ENCODE data around the gene JUN.

JUN gene

DNA sequence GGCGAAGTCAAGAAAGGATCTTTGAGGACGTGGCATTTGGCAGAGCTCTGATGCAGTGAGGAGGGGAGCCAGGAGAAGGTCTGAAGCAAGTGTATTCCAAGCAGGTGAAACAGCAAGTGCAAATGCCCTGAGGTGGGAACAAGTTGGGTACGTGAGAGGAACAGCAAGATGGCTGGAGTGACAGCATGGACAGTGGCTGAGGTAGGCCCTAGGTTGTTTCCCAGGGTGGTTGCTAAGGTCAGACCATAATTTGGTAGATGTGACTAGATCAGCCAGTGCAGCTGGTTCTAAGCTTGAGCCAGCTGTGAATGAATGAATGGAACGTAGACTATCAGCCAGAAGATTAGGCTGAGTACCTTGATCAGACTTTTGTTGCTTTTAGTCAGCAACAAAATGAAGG lies 37.5 kb upstream of the JUN start:
- no peak for TF ChIP-seq EGR1 (IDR thresholded peaks at IDR 0.05)
- no peak for TF ChIP-seq CREB1 (IDR thresholded peaks at IDR 0.05; ENCODE audit: low read depth)
- TF ChIP-seq FOXM1 (IDR thresholded peaks at IDR 0.05; ENCODE audit: borderline replicate concordance, low read depth) = no peak
- no peak for TF ChIP-seq CEBPB (IDR thresholded peaks at IDR 0.05)
- no peak for TF ChIP-seq USF1 (IDR thresholded peaks at IDR 0.05)
- TF ChIP-seq, protein P1, sequence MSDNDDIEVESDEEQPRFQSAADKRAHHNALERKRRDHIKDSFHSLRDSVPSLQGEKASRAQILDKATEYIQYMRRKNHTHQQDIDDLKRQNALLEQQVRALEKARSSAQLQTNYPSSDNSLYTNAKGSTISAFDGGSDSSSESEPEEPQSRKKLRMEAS (IDR thresholded peaks at IDR 0.05) = no peak
- no peak for TF ChIP-seq EP300 (IDR thresholded peaks at IDR 0.05; ENCODE audit: borderline replicate concordance)
- no peak for TF ChIP-seq YY1 (IDR thresholded peaks at IDR 0.05; ENCODE audit: low read depth)

DNA sequence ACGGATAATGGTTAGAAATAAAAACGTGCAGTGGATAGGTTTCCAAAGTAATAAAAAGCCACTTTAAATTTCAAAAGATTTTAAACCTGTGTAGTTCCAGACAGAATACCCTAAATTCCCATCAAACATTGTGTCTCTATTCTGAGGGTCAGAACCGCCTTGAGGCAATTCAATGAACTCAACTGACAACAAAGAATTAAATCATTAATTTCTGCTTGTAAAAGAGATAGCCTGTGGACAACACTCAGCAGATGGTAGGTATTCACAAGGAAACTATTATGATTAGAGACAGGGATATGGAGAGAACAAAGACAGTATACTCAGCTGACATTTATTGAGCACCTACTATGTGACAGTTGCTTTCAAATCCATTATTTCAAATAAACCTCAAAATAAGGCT lies 35.1 kb upstream of the JUN start:
- TF ChIP-seq TAF1 (IDR thresholded peaks at IDR 0.05; ENCODE audit: low read depth) (no peak), TCF12 (IDR thresholded peaks at IDR 0.05; ENCODE audit: low read depth) (no peak), TEAD4 (IDR thresholded peaks at IDR 0.05) (no peak), USF1 (IDR thresholded peaks at IDR 0.05) (no peak), EGR1 (IDR thresholded peaks at IDR 0.05) (no peak), RAD21 (IDR thresholded peaks at IDR 0.05; ENCODE audit: low read depth) (no peak), FOXM1 (IDR thresholded peaks at IDR 0.05; ENCODE audit: borderline replicate concordance, low read depth) (no peak), CEBPB (IDR thresholded peaks at IDR 0.05) (no peak), EP300 (IDR thresholded peaks at IDR 0.05; ENCODE audit: borderline replicate concordance) (no peak), CREB1 (IDR thresholded peaks at IDR 0.05; ENCODE audit: low read depth) (no peak), NFIC (IDR thresholded peaks at IDR 0.05) (no peak), YY1 (IDR thresholded peaks at IDR 0.05; ENCODE audit: low read depth) (no peak), ZBTB7A (IDR thresholded peaks at IDR 0.05; ENCODE audit: low read depth) (no peak)
- TF ChIP-seq, protein P1 (IDR thresholded peaks at IDR 0.05) = no peak
- TF ChIP-seq, protein P2, sequence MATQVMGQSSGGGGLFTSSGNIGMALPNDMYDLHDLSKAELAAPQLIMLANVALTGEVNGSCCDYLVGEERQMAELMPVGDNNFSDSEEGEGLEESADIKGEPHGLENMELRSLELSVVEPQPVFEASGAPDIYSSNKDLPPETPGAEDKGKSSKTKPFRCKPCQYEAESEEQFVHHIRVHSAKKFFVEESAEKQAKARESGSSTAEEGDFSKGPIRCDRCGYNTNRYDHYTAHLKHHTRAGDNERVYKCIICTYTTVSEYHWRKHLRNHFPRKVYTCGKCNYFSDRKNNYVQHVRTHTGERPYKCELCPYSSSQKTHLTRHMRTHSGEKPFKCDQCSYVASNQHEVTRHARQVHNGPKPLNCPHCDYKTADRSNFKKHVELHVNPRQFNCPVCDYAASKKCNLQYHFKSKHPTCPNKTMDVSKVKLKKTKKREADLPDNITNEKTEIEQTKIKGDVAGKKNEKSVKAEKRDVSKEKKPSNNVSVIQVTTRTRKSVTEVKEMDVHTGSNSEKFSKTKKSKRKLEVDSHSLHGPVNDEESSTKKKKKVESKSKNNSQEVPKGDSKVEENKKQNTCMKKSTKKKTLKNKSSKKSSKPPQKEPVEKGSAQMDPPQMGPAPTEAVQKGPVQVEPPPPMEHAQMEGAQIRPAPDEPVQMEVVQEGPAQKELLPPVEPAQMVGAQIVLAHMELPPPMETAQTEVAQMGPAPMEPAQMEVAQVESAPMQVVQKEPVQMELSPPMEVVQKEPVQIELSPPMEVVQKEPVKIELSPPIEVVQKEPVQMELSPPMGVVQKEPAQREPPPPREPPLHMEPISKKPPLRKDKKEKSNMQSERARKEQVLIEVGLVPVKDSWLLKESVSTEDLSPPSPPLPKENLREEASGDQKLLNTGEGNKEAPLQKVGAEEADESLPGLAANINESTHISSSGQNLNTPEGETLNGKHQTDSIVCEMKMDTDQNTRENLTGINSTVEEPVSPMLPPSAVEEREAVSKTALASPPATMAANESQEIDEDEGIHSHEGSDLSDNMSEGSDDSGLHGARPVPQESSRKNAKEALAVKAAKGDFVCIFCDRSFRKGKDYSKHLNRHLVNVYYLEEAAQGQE (IDR thresholded peaks at IDR 0.05; ENCODE audit: low read depth) = no peak

DNA sequence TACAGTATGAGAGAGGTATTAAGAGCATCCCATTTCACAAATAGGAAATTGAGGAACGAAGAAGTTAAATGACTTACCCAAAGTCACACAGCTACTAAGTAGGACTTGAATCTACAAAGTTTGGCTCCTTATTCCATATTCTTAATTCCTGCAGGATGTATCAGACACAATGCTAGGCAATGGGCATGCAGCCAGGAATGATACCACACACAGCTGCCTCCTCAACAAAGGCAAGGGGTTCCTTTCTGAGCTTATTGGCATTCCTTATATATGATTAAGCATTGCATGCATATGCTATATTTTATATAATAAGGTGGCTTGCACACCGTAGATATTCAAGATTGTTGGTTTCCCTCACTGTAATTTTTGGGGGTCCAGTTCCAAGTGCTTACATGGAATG lies 34.2 kb upstream of the JUN start:
- TF ChIP-seq CEBPB (IDR thresholded peaks at IDR 0.05) = no peak
- TF ChIP-seq ZBTB7A (IDR thresholded peaks at IDR 0.05; ENCODE audit: low read depth) = no peak
- peak; percentile 69 for TF ChIP-seq TEAD4 (IDR thresholded peaks at IDR 0.05)
- TF ChIP-seq TCF12 (IDR thresholded peaks at IDR 0.05; ENCODE audit: low read depth) = peak; percentile 77
- TF ChIP-seq RAD21 (IDR thresholded peaks at IDR 0.05; ENCODE audit: low read depth) = no peak
- TF ChIP-seq NFIC (IDR thresholded peaks at IDR 0.05) = peak; percentile 88
- TF ChIP-seq, protein P1 (IDR thresholded peaks at IDR 0.05) = 0 out of 2 replicates have a peak, but pooled peaks have one; percentile 23
- peak; percentile 50; the same call in 1 of the 2 replicates for TF ChIP-seq FOXM1 (IDR thresholded peaks at IDR 0.05; ENCODE audit: borderline replicate concordance, low read depth)
- no peak for TF ChIP-seq CREB1 (IDR thresholded peaks at IDR 0.05; ENCODE audit: low read depth)
- no peak for TF ChIP-seq TAF1 (IDR thresholded peaks at IDR 0.05; ENCODE audit: low read depth)
- peak; percentile 72 for TF ChIP-seq EP300 (IDR thresholded peaks at IDR 0.05; ENCODE audit: borderline replicate concordance)

- TF ChIP-seq FOXM1 (IDR thresholded peaks at IDR 0.05; ENCODE audit: borderline replicate concordance, low read depth) (no peak), TCF12 (IDR thresholded peaks at IDR 0.05; ENCODE audit: low read depth) (no peak), NFIC (IDR thresholded peaks at IDR 0.05) (no peak), CEBPB (IDR thresholded peaks at IDR 0.05) (no peak), RAD21 (IDR thresholded peaks at IDR 0.05; ENCODE audit: low read depth) (no peak), USF1 (IDR thresholded peaks at IDR 0.05) (no peak), CREB1 (IDR thresholded peaks at IDR 0.05; ENCODE audit: low read depth) (no peak), YY1 (IDR thresholded peaks at IDR 0.05; ENCODE audit: low read depth) (no peak), TEAD4 (IDR thresholded peaks at IDR 0.05) (no peak), EGR1 (IDR thresholded peaks at IDR 0.05) (no peak), TAF1 (IDR thresholded peaks at IDR 0.05; ENCODE audit: low read depth) (no peak)
- TF ChIP-seq, protein P2 (IDR thresholded peaks at IDR 0.05; ENCODE audit: low read depth) = no peak
- TF ChIP-seq, protein P1 (IDR thresholded peaks at IDR 0.05) = no peak
Measured at GRCh38 chr1:58816747-58817221, 32.9 kb upstream of the JUN start.

Data from Ishikawa (cell line).